DND-41 (cell line): ENCODE results near the gene MYRIP.

Source experiments
- ATAC-seq: fragments of 200-7000 bp; cut with Tn5 transposase; 3 replicates; pipeline ENCODE4 v1.9.1; 2021; ENCODE audit warnings: low read depth; ENCODE audit not compliant: insufficient read depth
- DNase-seq: peaks from one replicate; pipeline ENCODE4 v3.0.0-alpha.2; 2020
- H2AFZ ChIP-seq: 2 replicates; pipeline ENCODE4 v1.6.0; 2012; ENCODE audit warnings: low read depth, low read length
- H3K27ac ChIP-seq: 2 replicates; pipeline ENCODE4 v1.5.1; 2012; ENCODE audit warnings: low read length, inconsistent platforms
- H3K27me3 ChIP-seq: fragments of 200-600 bp; sonication (generic); 2 replicates; pipeline ENCODE4 v1.6.0; 2012; ENCODE audit warnings: low read length, mild to moderate bottlenecking, inconsistent platforms; ENCODE audit not compliant: insufficient read depth, poor library complexity
- H3K36me3 ChIP-seq: 2 replicates; pipeline ENCODE4 v1.5.1; 2012; ENCODE audit warnings: low read length, inconsistent platforms; ENCODE audit not compliant: insufficient read depth
- H3K4me1 ChIP-seq: 2 replicates; pipeline ENCODE4 v1.5.1; 2012; ENCODE audit warnings: mild to moderate bottlenecking, low read length; ENCODE audit not compliant: insufficient read depth
- H3K4me2 ChIP-seq: 2 replicates; pipeline ENCODE4 v1.6.0; 2012; ENCODE audit warnings: mild to moderate bottlenecking, moderate library complexity, low read length, inconsistent platforms; ENCODE audit not compliant: insufficient read depth
- H3K4me3 ChIP-seq, 2 experiments: fragments of 200-600 bp in 1 of 2; shearing (Covaris generic) in 1 of 2; 2 replicates each; pipeline ENCODE4 v1.5.1; 2012 to 2016; ENCODE audit warnings: inconsistent platforms in 2 of 2, low read length in 2 of 2, mild to moderate bottlenecking in 2 of 2, low read depth in 1 of 2, moderate library complexity in 1 of 2
- H3K79me2 ChIP-seq: 2 replicates; pipeline ENCODE4 v1.6.0; 2012; ENCODE audit warnings: low read length, inconsistent platforms; ENCODE audit not compliant: insufficient read depth
- H3K9ac ChIP-seq: 2 replicates; pipeline ENCODE4 v1.6.0; 2012; ENCODE audit warnings: low read depth, mild to moderate bottlenecking, inconsistent platforms, low read length, moderate library complexity
- H3K9me3 ChIP-seq: 2 replicates; pipeline ENCODE4 v1.5.1; 2012; ENCODE audit warnings: low read length, moderate library complexity, mild to moderate bottlenecking, inconsistent platforms; ENCODE audit not compliant: insufficient read depth, severe bottlenecking
- H4K20me1 ChIP-seq: 2 replicates; pipeline ENCODE4 v1.6.0; 2012; ENCODE audit warnings: low read length; ENCODE audit not compliant: insufficient read depth
- CTCF ChIP-seq: IDR thresholded peaks from 2 replicates; pipeline ENCODE4 v1.5.1; 2012; ENCODE audit warnings: borderline replicate concordance, low read length, moderate library complexity, mild to moderate bottlenecking; ENCODE audit not compliant: poor library complexity, severe bottlenecking; ENCODE audit errors: extremely low read depth
- EZH2 ChIP-seq: IDR thresholded peaks from 3 replicates; pipeline ENCODE4 v1.6.1; 2012; ENCODE audit warnings: borderline replicate concordance, low read depth, mild to moderate bottlenecking, moderate library complexity, low read length, inconsistent platforms; ENCODE audit not compliant: severe bottlenecking

The MYRIP gene

GRCh38 chr3:40009991-40010390 lies 200.6 kb downstream of the MYRIP start:
- H3K4me1 ChIP-seq, result no peaks in the 10 kb centered on the region
- H3K4me2 ChIP-seq, result no peak overlapping the region
- no peak overlapping the region for H3K4me3 ChIP-seq
- ATAC-seq, result no peak
- H3K27me3 ChIP-seq, result peaks cover 23% of the 10 kb centered on the region
- H4K20me1 ChIP-seq, result no peaks in the 10 kb centered on the region
- TF ChIP-seq CTCF (no peak), EZH2 (no peak)
- H3K79me2 ChIP-seq, result no peaks in the 10 kb centered on the region
- DNase-seq, result no peak
- H3K9ac ChIP-seq, result no peak overlapping the region
- no peak overlapping the region for H2AFZ ChIP-seq
- H3K9me3 ChIP-seq, result no peaks in the 10 kb centered on the region
- H3K36me3 ChIP-seq, result no peaks in the 10 kb centered on the region
- H3K27ac ChIP-seq, result no peak overlapping the region

DNA sequence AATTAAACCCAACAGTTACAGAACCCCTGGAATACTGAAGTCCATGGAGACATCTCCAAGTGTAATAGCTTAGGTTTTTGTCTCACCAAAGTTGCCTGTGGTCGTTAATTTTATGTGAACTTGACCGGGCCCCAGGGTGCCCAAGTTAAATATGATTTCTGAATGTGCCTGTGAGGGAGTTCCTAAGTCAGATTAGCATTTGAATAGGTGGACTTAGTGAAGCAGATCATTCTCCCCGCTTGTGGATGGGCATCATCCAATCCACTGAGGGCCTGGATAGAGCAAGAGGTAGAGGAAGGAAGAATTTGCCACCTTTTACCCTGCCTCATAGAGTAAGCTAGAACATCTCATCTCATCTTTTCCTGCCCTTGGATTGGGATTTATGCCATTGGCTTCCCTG lies 203.0 kb downstream of the MYRIP start:
- Histone ChIP-seq H3K9ac (no peak overlapping the region), H3K4me1 (no peaks in the 10 kb centered on the region), H3K36me3 (no peaks in the 10 kb centered on the region), H3K27me3 (peaks cover 21% of the 10 kb centered on the region), H3K79me2 (no peaks in the 10 kb centered on the region), H4K20me1 (no peaks in the 10 kb centered on the region), H3K4me3 (no peak overlapping the region), H3K9me3 (no peaks in the 10 kb centered on the region), H2AFZ (no peak overlapping the region), H3K4me2 (no peak overlapping the region), H3K27ac (no peak overlapping the region)
- TF ChIP-seq EZH2 (no peak), CTCF (no peak)
- DNase-seq, result no peak
- no peak for ATAC-seq

DNA sequence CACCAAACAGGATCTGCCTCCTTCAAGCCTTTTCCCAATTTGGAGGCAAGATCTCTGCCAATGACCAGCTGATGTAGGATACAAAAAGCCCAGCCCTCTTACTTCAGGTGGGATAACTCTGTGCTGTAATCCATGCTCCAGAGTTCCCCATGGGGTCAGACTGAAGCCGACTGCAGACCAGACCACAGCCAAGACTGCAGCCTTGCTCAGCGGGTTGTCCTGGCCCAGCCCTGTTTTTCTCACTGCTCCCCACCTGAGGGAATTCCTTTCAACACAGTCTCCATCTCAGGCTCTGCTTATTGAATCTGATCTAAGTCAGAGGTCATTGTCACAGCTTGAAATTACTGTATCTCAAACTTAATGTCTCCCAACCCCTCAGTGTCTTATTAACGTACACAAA lies 207.0 kb downstream of the MYRIP start:
- Histone ChIP-seq H4K20me1 (no peaks in the 10 kb centered on the region), H3K4me3 (no peak overlapping the region), H3K9me3 (no peaks in the 10 kb centered on the region), H3K27ac (no peak overlapping the region), H3K27me3 (peaks cover 21% of the 10 kb centered on the region), H2AFZ (no peak overlapping the region), H3K36me3 (no peaks in the 10 kb centered on the region), H3K79me2 (no peaks in the 10 kb centered on the region), H3K9ac (no peak overlapping the region), H3K4me2 (no peak overlapping the region), H3K4me1 (no peaks in the 10 kb centered on the region)
- no peak for DNase-seq
- ATAC-seq, result no peak
- no peak for TF ChIP-seq CTCF
- no peak for TF ChIP-seq EZH2

GRCh38 chr3:40018369-40018768 lies 209.0 kb downstream of the MYRIP start:
- H3K27ac ChIP-seq, result no peak overlapping the region
- no peak overlapping the region for H3K9ac ChIP-seq
- H2AFZ ChIP-seq, result no peak overlapping the region
- H3K9me3 ChIP-seq, result no peaks in the 10 kb centered on the region
- no peaks in the 10 kb centered on the region for H3K36me3 ChIP-seq
- H3K4me2 ChIP-seq, result no peak overlapping the region
- no peak for TF ChIP-seq EZH2
- no peak for TF ChIP-seq CTCF
- H3K79me2 ChIP-seq, result no peaks in the 10 kb centered on the region
- ATAC-seq (no peak), DNase-seq (no peak)
- no peaks in the 10 kb centered on the region for H3K4me1 ChIP-seq
- H4K20me1 ChIP-seq, result no peaks in the 10 kb centered on the region
- H3K27me3 ChIP-seq, result peaks cover 9% of the 10 kb centered on the region
- no peak overlapping the region for H3K4me3 ChIP-seq
